Neural cell (in vitro differentiated cells): Measurements from ENCODE around the gene S100PBP.

ENCODE experiments used
- EP300 ChIP-seq: fragments of 450-650 bp; conservative IDR thresholded peaks from 2 replicates; pipeline ENCODE4 v1.6.1; 2014; ENCODE audit warnings: antibody characterized with exemption, mild to moderate bottlenecking, moderate library complexity; ENCODE audit not compliant: poor library complexity, severe bottlenecking
- EZH2 ChIP-seq: fragments of 200-600, 300-800 bp; shearing (Covaris generic), sonication (generic); IDR thresholded peaks from 2 replicates; pipeline ENCODE4 v1.6.1; 2014; ENCODE audit warnings: antibody characterized with exemption, low read length, borderline replicate concordance, mild to moderate bottlenecking; ENCODE audit not compliant: insufficient read depth, poor library complexity, severe bottlenecking
- MXI1 ChIP-seq: fragments of 450-650 bp; conservative IDR thresholded peaks from 2 replicates; pipeline ENCODE4 v1.6.1; 2014; ENCODE audit warnings: antibody characterized with exemption, mild to moderate bottlenecking; ENCODE audit not compliant: poor library complexity, severe bottlenecking
- POLR2AphosphoS5 ChIP-seq: IDR thresholded peaks from 2 replicates; pipeline ENCODE4 v1.6.1; 2012
- RAD21 ChIP-seq: fragments of 450-650 bp; conservative IDR thresholded peaks from 2 replicates; pipeline ENCODE4 v1.6.1; 2014; ENCODE audit warnings: antibody characterized with exemption, mild to moderate bottlenecking, moderate library complexity
- REST ChIP-seq: IDR thresholded peaks from 2 replicates; pipeline ENCODE4 v1.6.1; 2012; ENCODE audit warnings: borderline replicate concordance
- SMC3 ChIP-seq: fragments of 450-650 bp; conservative IDR thresholded peaks from 2 replicates; pipeline ENCODE4 v1.6.1; 2014; ENCODE audit warnings: antibody characterized with exemption, mild to moderate bottlenecking, moderate library complexity; ENCODE audit not compliant: poor library complexity
- TAF1 ChIP-seq: IDR thresholded peaks from 2 replicates; pipeline ENCODE4 v1.6.1; 2012; ENCODE audit warnings: low read depth
- TF ChIP-seq, protein P1 (sequence below): fragments of 450-650 bp; IDR thresholded peaks from 2 replicates; pipeline ENCODE4 v1.5.1; 2014; ENCODE audit warnings: antibody characterized with exemption, mild to moderate bottlenecking, moderate library complexity; ENCODE audit not compliant: poor library complexity, severe bottlenecking

DNA sequence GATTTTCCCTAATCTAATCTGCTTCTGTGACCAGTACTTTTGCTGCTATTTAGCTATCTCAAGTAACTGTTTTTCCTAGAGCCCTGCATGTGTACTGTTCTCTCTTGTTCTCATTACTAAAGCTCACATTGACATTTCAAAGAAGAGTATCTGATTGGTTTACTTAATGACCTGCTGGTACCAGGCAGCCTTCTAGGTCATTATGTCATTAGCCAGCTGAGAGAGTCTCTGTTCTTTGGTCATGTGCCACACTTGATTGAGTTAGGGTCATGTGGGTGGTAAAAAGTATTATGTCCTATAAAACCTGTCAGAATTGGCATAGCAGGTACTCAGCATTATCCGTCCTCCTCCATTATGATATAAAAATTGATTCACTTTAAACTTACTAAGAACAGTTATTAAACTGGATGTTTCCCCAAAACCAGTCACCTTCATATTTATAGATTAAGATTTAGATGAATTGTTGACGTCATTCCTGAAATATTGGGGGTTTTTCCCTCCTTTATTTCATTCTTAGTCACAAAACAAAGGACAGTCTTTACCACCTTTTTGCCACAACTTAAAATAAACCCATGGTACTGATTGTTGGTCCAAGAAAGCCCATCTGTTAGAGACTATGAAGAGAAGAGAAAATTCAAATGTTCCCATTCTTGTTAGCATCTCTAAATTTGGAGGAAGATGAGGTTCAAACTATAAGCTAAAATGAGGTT lies 31.1 kb downstream of the S100PBP start:
- TF ChIP-seq EZH2 (no peak), RAD21 (no peak), SMC3 (no peak), TAF1 (no peak), POLR2AphosphoS5 (no peak), REST (no peak), EP300 (no peak), MXI1 (no peak)
- TF ChIP-seq, protein P1, sequence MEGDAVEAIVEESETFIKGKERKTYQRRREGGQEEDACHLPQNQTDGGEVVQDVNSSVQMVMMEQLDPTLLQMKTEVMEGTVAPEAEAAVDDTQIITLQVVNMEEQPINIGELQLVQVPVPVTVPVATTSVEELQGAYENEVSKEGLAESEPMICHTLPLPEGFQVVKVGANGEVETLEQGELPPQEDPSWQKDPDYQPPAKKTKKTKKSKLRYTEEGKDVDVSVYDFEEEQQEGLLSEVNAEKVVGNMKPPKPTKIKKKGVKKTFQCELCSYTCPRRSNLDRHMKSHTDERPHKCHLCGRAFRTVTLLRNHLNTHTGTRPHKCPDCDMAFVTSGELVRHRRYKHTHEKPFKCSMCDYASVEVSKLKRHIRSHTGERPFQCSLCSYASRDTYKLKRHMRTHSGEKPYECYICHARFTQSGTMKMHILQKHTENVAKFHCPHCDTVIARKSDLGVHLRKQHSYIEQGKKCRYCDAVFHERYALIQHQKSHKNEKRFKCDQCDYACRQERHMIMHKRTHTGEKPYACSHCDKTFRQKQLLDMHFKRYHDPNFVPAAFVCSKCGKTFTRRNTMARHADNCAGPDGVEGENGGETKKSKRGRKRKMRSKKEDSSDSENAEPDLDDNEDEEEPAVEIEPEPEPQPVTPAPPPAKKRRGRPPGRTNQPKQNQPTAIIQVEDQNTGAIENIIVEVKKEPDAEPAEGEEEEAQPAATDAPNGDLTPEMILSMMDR = no peak
